ENCODE results near the gene PDE1A. TPM values are rescaled to one million over a fixed set of nuclear protein-coding genes. Genes with fewer than 3 reads are reported as not detected.

Gene PDE1A
- total and polyA plus RNA-seq, 2 experiments from 2014 or later, result 1.0 to 4.7 TPM

DNA sequence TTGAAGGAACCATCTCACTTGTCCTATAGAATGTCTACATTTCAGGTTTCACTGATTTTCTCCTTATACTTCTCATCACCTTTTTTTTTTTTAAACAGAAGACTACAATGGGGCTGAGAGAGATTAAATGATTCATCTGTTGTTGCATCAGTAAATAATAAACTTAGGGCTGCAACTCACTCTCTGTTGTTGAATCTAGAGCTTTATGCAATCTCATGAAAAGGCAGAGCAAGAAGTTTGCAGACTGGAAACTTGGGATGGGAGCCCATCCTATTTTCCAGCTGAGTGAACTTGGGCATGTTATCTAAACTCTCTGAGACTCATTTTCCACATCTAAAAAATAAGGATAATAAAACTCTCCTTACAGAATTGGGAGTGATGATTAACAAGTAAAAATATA lies 58.4 kb downstream of the PDE1A start:
- TF ChIP-seq EZH2 (IDR thresholded peaks at IDR 0.05; ENCODE audit: borderline replicate concordance) (no peak), EZH2phosphoT487 (IDR thresholded peaks at IDR 0.05; ENCODE audit: low read depth, severe bottlenecking, unreplicated experiment) (no peak)
- TF ChIP-seq, protein P1, sequence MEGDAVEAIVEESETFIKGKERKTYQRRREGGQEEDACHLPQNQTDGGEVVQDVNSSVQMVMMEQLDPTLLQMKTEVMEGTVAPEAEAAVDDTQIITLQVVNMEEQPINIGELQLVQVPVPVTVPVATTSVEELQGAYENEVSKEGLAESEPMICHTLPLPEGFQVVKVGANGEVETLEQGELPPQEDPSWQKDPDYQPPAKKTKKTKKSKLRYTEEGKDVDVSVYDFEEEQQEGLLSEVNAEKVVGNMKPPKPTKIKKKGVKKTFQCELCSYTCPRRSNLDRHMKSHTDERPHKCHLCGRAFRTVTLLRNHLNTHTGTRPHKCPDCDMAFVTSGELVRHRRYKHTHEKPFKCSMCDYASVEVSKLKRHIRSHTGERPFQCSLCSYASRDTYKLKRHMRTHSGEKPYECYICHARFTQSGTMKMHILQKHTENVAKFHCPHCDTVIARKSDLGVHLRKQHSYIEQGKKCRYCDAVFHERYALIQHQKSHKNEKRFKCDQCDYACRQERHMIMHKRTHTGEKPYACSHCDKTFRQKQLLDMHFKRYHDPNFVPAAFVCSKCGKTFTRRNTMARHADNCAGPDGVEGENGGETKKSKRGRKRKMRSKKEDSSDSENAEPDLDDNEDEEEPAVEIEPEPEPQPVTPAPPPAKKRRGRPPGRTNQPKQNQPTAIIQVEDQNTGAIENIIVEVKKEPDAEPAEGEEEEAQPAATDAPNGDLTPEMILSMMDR (IDR thresholded peaks at IDR 0.05; ENCODE audit: poor library complexity), result no peak
- no peak overlapping the region for H3K4me3 ChIP-seq
- H4K20me1 ChIP-seq (ENCODE audit: insufficient read depth, poor library complexity, severe bottlenecking), result no peaks in the 10 kb centered on the region
- no peaks in the 10 kb centered on the region for H3K9me3 ChIP-seq (ENCODE audit: low read depth)
- no peak overlapping the region for H2AFZ ChIP-seq
- no peaks in the 10 kb centered on the region for H3K36me3 ChIP-seq (replicated peaks; ENCODE audit: insufficient read depth, low read depth)
- no peaks in the 10 kb centered on the region for H3K4me1 ChIP-seq (ENCODE audit: insufficient read depth)
- no peaks in the 10 kb centered on the region for H3K9me2 ChIP-seq (replicated peaks; ENCODE audit: insufficient read depth)
- no peak overlapping the region for H3K4me2 ChIP-seq
- H3K27me3 ChIP-seq, result no peaks in the 10 kb centered on the region
- no peak overlapping the region for H3K27ac ChIP-seq
- H3K79me2 ChIP-seq, result no peaks in the 10 kb centered on the region
- DNase-seq (ENCODE audit: low spot score), result no peak

DNA sequence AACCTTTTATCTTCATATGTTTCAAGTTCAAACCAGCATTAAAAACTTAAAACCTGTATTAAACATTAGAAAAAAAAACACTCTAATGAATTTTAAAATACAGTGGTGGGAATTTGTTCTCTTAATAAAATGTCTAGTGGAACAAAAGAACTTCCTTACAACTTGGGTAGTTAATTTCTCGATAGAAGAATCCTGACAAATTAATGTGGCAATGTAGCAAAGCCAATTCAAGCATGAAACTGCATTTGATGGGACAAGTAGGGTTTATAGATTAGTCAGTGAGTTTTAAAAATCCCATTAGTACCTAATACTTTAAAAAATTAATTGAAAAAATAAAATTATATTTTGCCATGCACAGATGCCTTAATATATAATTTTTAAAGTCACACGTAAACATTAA lies 59.4 kb downstream of the PDE1A start:
- WGBS (ENCODE audit: low lambda C conversion rate, missing lambda C conversion rate), result 91% methylated on average over 2 of the region's 2 CpGs
- H3K27ac ChIP-seq, result no peak overlapping the region
- H3K36me3 ChIP-seq (replicated peaks; ENCODE audit: insufficient read depth, low read depth), result no peaks in the 10 kb centered on the region
- no peak overlapping the region for H3K4me3 ChIP-seq
- TF ChIP-seq, protein P1 (IDR thresholded peaks at IDR 0.05; ENCODE audit: poor library complexity), result no peak
- no peaks in the 10 kb centered on the region for H3K9me2 ChIP-seq (replicated peaks; ENCODE audit: insufficient read depth)
- H2AFZ ChIP-seq, result no peak overlapping the region
- no peaks in the 10 kb centered on the region for H3K79me2 ChIP-seq
- H3K4me1 ChIP-seq (ENCODE audit: insufficient read depth), result no peaks in the 10 kb centered on the region
- no peaks in the 10 kb centered on the region for H3K27me3 ChIP-seq
- H3K9me3 ChIP-seq (ENCODE audit: low read depth), result no peaks in the 10 kb centered on the region
- DNase-seq (ENCODE audit: low spot score), result no peak
- no peaks in the 10 kb centered on the region for H4K20me1 ChIP-seq (ENCODE audit: insufficient read depth, poor library complexity, severe bottlenecking)
- H3K4me2 ChIP-seq, result no peak overlapping the region

DNA sequence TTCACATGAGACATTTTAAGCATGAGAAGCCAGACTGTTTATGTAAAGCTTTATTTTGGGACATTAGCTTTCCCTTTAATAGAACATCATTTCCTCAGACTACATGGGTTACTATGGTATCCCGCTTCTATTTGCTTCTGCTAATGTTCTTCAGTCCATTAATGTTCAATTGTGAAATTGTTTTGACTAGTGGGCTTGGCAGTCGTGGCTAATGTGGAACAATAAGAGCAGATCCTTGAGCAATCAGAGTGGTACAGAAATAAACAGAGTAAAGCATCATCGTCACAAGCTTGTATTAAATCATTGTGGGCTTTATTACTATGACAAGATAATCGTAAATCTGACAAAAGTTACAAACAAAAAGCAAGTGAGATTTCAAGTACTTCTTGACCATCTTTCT lies 60.2 kb downstream of the PDE1A start:
- Histone ChIP-seq H3K27ac (no peak overlapping the region), H3K9me3 (ENCODE audit: low read depth) (no peaks in the 10 kb centered on the region), H3K36me3 (replicated peaks; ENCODE audit: insufficient read depth, low read depth) (no peaks in the 10 kb centered on the region), H3K27me3 (no peaks in the 10 kb centered on the region), H2AFZ (no peak overlapping the region), H3K4me1 (ENCODE audit: insufficient read depth) (no peaks in the 10 kb centered on the region), H3K9me2 (replicated peaks; ENCODE audit: insufficient read depth) (no peaks in the 10 kb centered on the region), H3K4me3 (no peak overlapping the region), H4K20me1 (ENCODE audit: insufficient read depth, poor library complexity, severe bottlenecking) (no peaks in the 10 kb centered on the region), H3K79me2 (no peaks in the 10 kb centered on the region), H3K4me2 (no peak overlapping the region)
- 50% methylated on average over 4 of the region's 4 CpGs for WGBS (ENCODE audit: low lambda C conversion rate, missing lambda C conversion rate)
- TF ChIP-seq, protein P1 (IDR thresholded peaks at IDR 0.05; ENCODE audit: poor library complexity), result no peak
- no peak for TF ChIP-seq EZH2 (IDR thresholded peaks at IDR 0.05; ENCODE audit: borderline replicate concordance)
- TF ChIP-seq EZH2phosphoT487 (IDR thresholded peaks at IDR 0.05; ENCODE audit: low read depth, severe bottlenecking, unreplicated experiment), result no peak
- no peak for DNase-seq (ENCODE audit: low spot score)

DNA sequence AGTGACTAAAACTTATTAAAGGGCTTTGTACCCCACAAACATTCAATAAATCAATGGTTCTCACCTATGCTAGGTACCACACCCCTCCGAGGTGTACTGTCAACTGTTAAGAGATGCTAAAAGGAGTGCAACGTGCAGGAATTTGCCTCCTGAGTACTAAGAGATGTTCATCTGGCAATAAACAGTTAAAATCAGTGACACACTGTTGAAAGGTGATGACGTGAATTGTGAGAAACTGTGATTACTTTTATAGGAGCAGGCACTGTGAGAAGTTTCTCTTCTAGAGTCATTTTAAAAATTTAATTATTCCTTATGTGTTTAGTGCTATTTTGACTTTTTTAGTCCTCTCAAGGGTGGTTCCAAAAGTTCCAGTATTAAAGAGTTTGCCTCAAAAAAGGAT lies 61.0 kb downstream of the PDE1A start:
- no peak for DNase-seq (ENCODE audit: low spot score)
- Histone ChIP-seq H3K36me3 (replicated peaks; ENCODE audit: insufficient read depth, low read depth) (no peaks in the 10 kb centered on the region), H3K79me2 (no peaks in the 10 kb centered on the region), H3K27ac (peak overlapping the region; percentile 31), H2AFZ (no peak overlapping the region), H3K9me2 (replicated peaks; ENCODE audit: insufficient read depth) (no peaks in the 10 kb centered on the region), H3K27me3 (no peaks in the 10 kb centered on the region), H4K20me1 (ENCODE audit: insufficient read depth, poor library complexity, severe bottlenecking) (no peaks in the 10 kb centered on the region), H3K4me2 (no peak overlapping the region), H3K4me1 (ENCODE audit: insufficient read depth) (no peaks in the 10 kb centered on the region), H3K4me3 (no peak overlapping the region), H3K9me3 (ENCODE audit: low read depth) (no peaks in the 10 kb centered on the region)
- TF ChIP-seq, protein P1 (IDR thresholded peaks at IDR 0.05; ENCODE audit: poor library complexity), result no peak
- TF ChIP-seq EZH2 (IDR thresholded peaks at IDR 0.05; ENCODE audit: borderline replicate concordance) (no peak), EZH2phosphoT487 (IDR thresholded peaks at IDR 0.05; ENCODE audit: low read depth, severe bottlenecking, unreplicated experiment) (no peak)
- 58% methylated on average over 3 of the region's 3 CpGs for WGBS (ENCODE audit: low lambda C conversion rate, missing lambda C conversion rate)
